Small intestine (tissue), 7 donors: ENCODE data around the gene PRKAG2. TPM values are rescaled to one million over a fixed set of nuclear protein-coding genes. Genes with fewer than 3 reads are reported as not detected.
A peak's percentile ranks its signal among the peaks of the same experiment; 100 is the strongest.

Experiments
- DNase-seq, 2 donors: peaks; one replicate each; pipeline versions ENCODE4 v3.0.0 to v3.0.0-alpha.2; 2013
- FAIRE-seq: peaks from 2 replicates; lab custom pipeline; 2012; peaks lifted over from hg19 to GRCh38; lab: Jason Lieb, UNC
- H3K27ac ChIP-seq, 3 donors: one replicate each; pipeline ENCODE4 v1.5.1; 2013; ENCODE audit warnings: low read length in 2 of 3, mild to moderate bottlenecking in 2 of 3, control low read depth in 1 of 3, inconsistent platforms in 1 of 3, low read depth in 1 of 3, moderate library complexity in 1 of 3
- H3K27me3 ChIP-seq, 3 donors: one replicate each; pipeline ENCODE4 v1.6.1; 2013; ENCODE audit warnings: low read length in 3 of 3, inconsistent platforms in 1 of 3; ENCODE audit not compliant: control insufficient read depth in 3 of 3, insufficient read depth in 3 of 3
- H3K36me3 ChIP-seq, 3 donors: one replicate each; pipeline ENCODE4 v1.6.1; 2013; ENCODE audit warnings: low read length in 3 of 3, inconsistent platforms in 1 of 3, low read depth in 1 of 3, mild to moderate bottlenecking in 1 of 3, moderate library complexity in 1 of 3; ENCODE audit not compliant: control insufficient read depth in 3 of 3, insufficient read depth in 2 of 3
- H3K4me1 ChIP-seq, 3 donors: one replicate each; pipeline ENCODE4 v1.6.1; 2013; ENCODE audit warnings: low read length in 2 of 3, inconsistent platforms in 1 of 3, low read depth in 1 of 3, mild to moderate bottlenecking in 1 of 3, moderate library complexity in 1 of 3; ENCODE audit not compliant: control insufficient read depth in 3 of 3, insufficient read depth in 2 of 3
- H3K4me3 ChIP-seq, 3 donors: one replicate each; pipeline ENCODE4 v1.5.1; 2013; ENCODE audit warnings: low read length in 3 of 3, control low read depth in 1 of 3, inconsistent platforms in 1 of 3, low read depth in 1 of 3, mild to moderate bottlenecking in 1 of 3, moderate library complexity in 1 of 3
- H3K9me3 ChIP-seq, 2 donors: one replicate each; pipeline ENCODE4 v1.6.1; 2013; ENCODE audit warnings: low read depth in 1 of 2, low read length in 1 of 2; ENCODE audit not compliant: control insufficient read depth in 2 of 2, insufficient read depth in 1 of 2
- WGBS, 3 donors: extraction: QIAGEN DNeasy Blood & Tissue Kit; methylation state at CpG; one replicate each; pipeline ENCODE4 v1.1.7; 2013; 5-methylcytosine and 5-hydroxymethylcytosine counted together
- polyA plus RNA-seq, 4 donors: library from polyadenylated mRNA; stranded (reverse) in 3 of 4; unstranded in 1 of 4; fragments of 200-250 nt in 3 of 4; fragments of 120-200 nt in 1 of 4; gene quantifications; one replicate each; pipeline versions ENCODE4 v1.2.1 to v1.2.3, GENCODE V29; 2013
- donor health status: healthy with polysubstance abuse.
- donor health status: control.
- donor health status: control.
- donor health status: Bipolar disorder and iron deficiency.
- donor health status: healthy.

The PRKAG2 gene
- polyA plus RNA-seq, 4 donors = 26.3 to 57.9 (median 49.4) TPM

DNA sequence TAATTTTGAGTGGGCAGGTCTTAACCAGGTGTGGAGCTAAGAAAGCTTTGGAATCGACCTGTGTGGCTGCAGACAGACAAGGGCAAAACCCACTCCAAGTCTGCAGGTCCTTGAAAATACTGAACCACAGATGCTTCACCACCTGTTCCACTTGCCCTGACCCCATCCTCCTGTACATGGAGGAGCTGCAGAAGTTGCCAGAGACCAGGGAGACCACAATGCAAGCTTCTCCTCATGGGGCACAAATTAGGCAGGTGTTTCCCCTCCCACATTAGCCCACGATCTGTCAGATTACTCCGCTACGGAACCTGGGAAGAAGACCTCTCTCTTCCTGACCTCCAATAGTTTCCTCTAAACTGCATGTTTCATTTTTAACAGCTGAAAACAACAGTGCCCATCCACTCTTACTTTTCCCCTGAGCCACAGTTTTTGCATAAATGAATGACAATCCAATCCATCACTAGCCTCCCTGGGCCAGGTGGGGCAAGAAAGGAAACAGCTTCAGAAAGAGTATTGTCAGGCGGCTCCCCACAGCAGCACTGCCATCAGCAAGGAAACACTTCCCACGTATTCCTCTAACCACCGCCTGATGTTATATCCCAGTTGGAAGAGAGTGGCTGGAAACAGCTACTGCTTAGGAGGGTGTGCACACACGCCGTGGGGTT is 141.6 kb downstream of the PRKAG2 start:
- peaks cover 0 to 7% of the 10 kb centered on the region in 2 donors for H3K9me3 ChIP-seq
- H3K4me3 ChIP-seq = no peak overlapping the region
- H3K4me1 ChIP-seq = peaks cover 0 to 30% (median 0%) of the 10 kb centered on the region in 3 donors
- peaks cover 0 to 51% (median 0%) of the 10 kb centered on the region in 3 donors for H3K36me3 ChIP-seq
- no peaks in the 10 kb centered on the region for H3K27me3 ChIP-seq
- no peak overlapping the region for H3K27ac ChIP-seq
- DNase-seq = no peak
- no peak for FAIRE-seq
- WGBS, 3 donors = 71 to 80% (median 77%) methylated on average over 9 of the region's 9 CpGs

DNA sequence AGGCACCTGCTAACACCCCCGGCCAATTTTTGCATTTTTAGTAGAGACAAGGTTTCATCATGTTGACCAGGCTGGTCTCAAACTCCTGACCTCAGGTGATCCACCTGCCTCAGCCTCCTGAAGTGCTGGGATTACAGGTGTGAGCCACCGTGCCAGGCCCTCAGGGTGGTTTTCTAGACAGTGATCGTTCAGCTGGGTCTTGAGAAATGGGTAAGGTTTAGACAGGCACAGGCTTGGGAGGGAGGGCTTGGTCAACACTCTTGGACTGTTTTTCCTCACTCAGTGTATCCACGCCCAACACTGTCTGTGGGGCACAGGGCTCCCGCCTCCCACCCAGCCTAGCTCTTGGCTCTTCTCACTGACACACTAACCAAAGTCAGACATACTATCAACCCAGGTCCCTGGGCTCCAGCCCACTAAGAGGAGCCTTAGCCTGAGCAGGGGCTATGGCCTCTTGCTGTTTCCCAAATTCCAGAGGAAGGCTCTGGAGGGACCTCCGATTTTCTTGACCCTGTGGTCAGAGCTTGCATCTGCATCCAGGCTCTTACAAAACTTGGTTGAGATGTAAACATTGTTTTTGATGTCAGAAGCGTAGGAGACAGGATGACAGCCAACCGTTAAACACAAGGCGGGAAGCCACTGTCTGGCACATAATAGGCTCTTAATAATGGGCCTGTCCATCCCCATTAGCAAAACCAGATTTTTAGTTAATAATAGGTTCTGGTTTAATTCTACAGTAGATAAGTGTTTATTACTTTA is 143.9 kb downstream of the PRKAG2 start:
- H3K27ac ChIP-seq = no peak overlapping the region
- peaks cover 0 to 33% (median 0%) of the 10 kb centered on the region in 3 donors for H3K4me1 ChIP-seq
- H3K27me3 ChIP-seq = no peaks in the 10 kb centered on the region
- peaks cover 0 to 54% (median 0%) of the 10 kb centered on the region in 3 donors for H3K36me3 ChIP-seq
- 80 to 92% (median 89%) methylated on average over 9 of the region's 9 CpGs for WGBS, 3 donors
- no peak for DNase-seq
- no peak for FAIRE-seq
- H3K9me3 ChIP-seq = no peaks in the 10 kb centered on the region
- no peak overlapping the region for H3K4me3 ChIP-seq

DNA sequence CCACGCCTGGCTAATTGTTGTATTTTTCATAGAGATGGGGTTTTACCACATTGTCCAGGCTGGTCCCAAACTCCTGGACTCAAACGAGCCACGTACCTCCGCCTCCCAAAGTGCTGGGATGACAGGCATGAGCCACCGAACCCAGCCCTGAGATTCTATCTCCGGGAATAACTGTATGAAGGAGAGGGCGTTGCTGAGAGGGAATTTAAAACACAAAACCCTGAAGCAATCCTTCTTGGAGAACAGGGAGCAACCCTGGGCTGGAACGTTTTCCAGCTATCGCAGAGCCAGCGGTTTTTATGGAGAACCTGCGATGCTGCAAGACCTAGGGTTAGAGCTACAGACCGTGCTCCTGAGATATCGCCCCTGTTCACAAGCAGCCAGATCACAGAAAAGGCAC is 144.6 kb downstream of the PRKAG2 start:
- no peak for FAIRE-seq
- peaks cover 0 to 34% (median under 1%) of the 10 kb centered on the region in 3 donors for H3K4me1 ChIP-seq
- H3K27ac ChIP-seq = no peak overlapping the region
- H3K4me3 ChIP-seq = no peak overlapping the region
- DNase-seq = no peak
- no peaks in the 10 kb centered on the region for H3K27me3 ChIP-seq
- H3K9me3 ChIP-seq = no peaks in the 10 kb centered on the region
- H3K36me3 ChIP-seq = peaks cover 0 to 57% (median 0%) of the 10 kb centered on the region in 3 donors
- 87 to 92% (median 90%) methylated on average over 13 of the region's 13 CpGs for WGBS, 3 donors

GRCh38 chr7:151731022-151731441 is 145.9 kb downstream of the PRKAG2 start:
- FAIRE-seq (no peak), DNase-seq (peak in 1 of 2 donors; percentile 50)
- Histone ChIP-seq H3K4me3 (no peak overlapping the region), H3K4me1 (peaks cover 0 to 25% (median 2%) of the 10 kb centered on the region in 3 donors), H3K36me3 (peaks cover 0 to 65% (median 0%) of the 10 kb centered on the region in 3 donors), H3K27ac (peak overlapping the region in 2 of 3 donors; percentile 17 to 69), H3K9me3 (no peaks in the 10 kb centered on the region), H3K27me3 (no peaks in the 10 kb centered on the region)
- WGBS, 3 donors = 36 to 70% (median 45%) methylated on average over 8 of the region's 8 CpGs

DNA sequence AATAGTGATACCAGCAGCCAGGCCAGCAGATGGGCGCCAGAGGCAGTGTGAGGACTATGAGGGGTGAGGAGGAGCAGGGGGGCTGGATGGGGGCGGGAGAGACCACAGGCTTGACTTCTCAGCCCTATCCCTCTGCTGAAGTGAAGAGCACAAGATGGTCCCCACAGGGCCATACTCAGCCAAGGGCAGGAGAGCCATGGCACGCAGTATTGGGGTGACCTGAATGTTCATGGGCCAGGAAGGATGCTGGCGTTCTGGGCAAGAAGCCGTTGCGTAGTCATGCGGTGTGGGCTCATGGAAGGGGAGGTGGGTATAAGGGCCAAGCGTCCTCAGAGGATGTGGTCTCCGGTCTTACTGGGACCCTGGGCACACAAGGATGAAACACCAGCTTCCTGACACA is 146.3 kb downstream of the PRKAG2 start:
- H3K36me3 ChIP-seq = peaks cover 0 to 63% (median 0%) of the 10 kb centered on the region in 3 donors
- H3K27me3 ChIP-seq = no peaks in the 10 kb centered on the region
- no peaks in the 10 kb centered on the region for H3K9me3 ChIP-seq
- DNase-seq (no peak), FAIRE-seq (no peak)
- H3K4me3 ChIP-seq = no peak overlapping the region
- 84 to 93% (median 88%) methylated on average over 9 of the region's 9 CpGs for WGBS, 3 donors
- H3K4me1 ChIP-seq = peaks cover 0 to 22% (median 2%) of the 10 kb centered on the region in 3 donors
- H3K27ac ChIP-seq = peak overlapping the region in 2 of 3 donors; percentile 26 to 53

GRCh38 chr7:151729521-151729921 is 147.4 kb downstream of the PRKAG2 start:
- Histone ChIP-seq H3K36me3 (peaks cover 0 to 69% (median 0%) of the 10 kb centered on the region in 3 donors), H3K9me3 (no peaks in the 10 kb centered on the region), H3K27ac (no peak overlapping the region), H3K4me1 (peaks cover 0 to 20% (median 2%) of the 10 kb centered on the region in 3 donors), H3K4me3 (no peak overlapping the region), H3K27me3 (no peaks in the 10 kb centered on the region)
- FAIRE-seq = no peak
- no peak for DNase-seq
- WGBS, 3 donors = 95 to 98% (median 97%) methylated on average over 12 to 15 of the region's 15 CpGs

DNA sequence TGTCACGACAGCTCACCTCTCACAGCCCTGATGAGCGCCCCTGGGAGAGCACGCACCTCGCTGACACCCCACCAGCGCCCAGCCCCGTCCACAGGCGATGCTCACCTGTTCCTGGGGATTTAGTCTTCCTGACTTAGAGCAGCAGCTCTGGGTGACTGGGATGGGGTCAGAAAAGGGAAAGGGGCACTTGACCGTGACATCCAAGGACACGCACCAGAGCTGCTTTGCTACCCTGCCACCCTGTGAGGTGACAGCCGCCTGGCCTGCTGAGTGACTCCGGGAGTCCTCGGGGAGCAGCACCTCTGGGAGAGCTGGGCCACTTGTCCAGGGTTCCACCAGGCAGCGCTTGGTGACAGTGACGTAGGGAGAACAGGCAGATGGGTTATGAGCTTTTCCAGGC is 148.2 kb downstream of the PRKAG2 start:
- FAIRE-seq = no peak
- DNase-seq = no peak
- no peak overlapping the region for H3K27ac ChIP-seq
- no peaks in the 10 kb centered on the region for H3K9me3 ChIP-seq
- no peaks in the 10 kb centered on the region for H3K27me3 ChIP-seq
- H3K4me3 ChIP-seq = no peak overlapping the region
- H3K36me3 ChIP-seq = peaks cover 0 to 72% (median 0%) of the 10 kb centered on the region in 3 donors
- 93 to 97% (median 94%) methylated on average over 14 of the region's 14 CpGs for WGBS, 3 donors
- peaks cover 0 to 20% (median 2%) of the 10 kb centered on the region in 3 donors for H3K4me1 ChIP-seq

GRCh38 chr7:151728286-151728660 is 148.6 kb downstream of the PRKAG2 start:
- Histone ChIP-seq H3K27me3 (no peaks in the 10 kb centered on the region), H3K36me3 (peaks cover 0 to 73% (median 0%) of the 10 kb centered on the region in 3 donors), H3K4me1 (peaks cover 0 to 20% (median 2%) of the 10 kb centered on the region in 3 donors), H3K4me3 (no peak overlapping the region), H3K9me3 (no peaks in the 10 kb centered on the region), H3K27ac (peak overlapping the region in 2 of 3 donors; percentile 48 to 74)
- DNase-seq (no peak), FAIRE-seq (no peak)
- WGBS, 3 donors = 84 to 89% (median 89%) methylated on average over 8 of the region's 8 CpGs
